MCF 10A (cell line): ENCODE data around the gene PHF14. TPM values are rescaled to one million over a fixed set of nuclear protein-coding genes. Genes with fewer than 3 reads are reported as not detected.

ENCODE experiments used
- BruUV-seq: library from RNA; stranded (reverse); fragments of 400-500 nt; replicated peaks from 2 replicates; lab custom pipeline; 2021; lab: Mats Ljungman, UMichigan
- CTCF ChIA-PET: fragments of 300-600 bp; sonication (Branson Sonifier 250); formaldehyde crosslinking; extraction: SDS; loops from one replicate; lab custom pipeline; 2021; ENCODE audit warnings: antibody characterized with exemption, inconsistent platforms; lab: Yijun Ruan, JAX
- POLR2A ChIA-PET: fragments of 300-600, 350-650 bp; sonication (Branson Sonifier 250); formaldehyde crosslinking; extraction: SDS; loops from one replicate; lab custom pipeline; 2020; ENCODE audit warnings: antibody characterized with exemption, inconsistent platforms; lab: Yijun Ruan, JAX
- DNase-seq: peaks from one replicate; pipeline ENCODE4 v3.0.0-alpha.2; 2018; ENCODE audit not compliant: unreplicated experiment
- H3K27ac Mint-ChIP-seq: one replicate; pipeline ENCODE4 v1.8.0; 2022; ENCODE audit warnings: mild to moderate bottlenecking, low read depth, mixed read lengths; ENCODE audit not compliant: unreplicated experiment
- H3K27me3 Mint-ChIP-seq: one replicate; pipeline ENCODE4 v1.8.0; 2022; ENCODE audit warnings: mixed read lengths; ENCODE audit not compliant: insufficient read depth, unreplicated experiment
- H3K36me3 Mint-ChIP-seq: one replicate; pipeline ENCODE4 v1.8.0; 2022; ENCODE audit warnings: mild to moderate bottlenecking, moderate library complexity, mixed read lengths; ENCODE audit not compliant: insufficient read depth, unreplicated experiment
- H3K4me1 Mint-ChIP-seq: one replicate; pipeline ENCODE4 v1.8.0; 2022; ENCODE audit warnings: mixed read lengths; ENCODE audit not compliant: insufficient read depth, unreplicated experiment
- H3K4me3 Mint-ChIP-seq: one replicate; pipeline ENCODE4 v1.8.0; 2022; ENCODE audit warnings: mild to moderate bottlenecking, moderate library complexity, mixed read lengths; ENCODE audit not compliant: unreplicated experiment
- H3K9me3 Mint-ChIP-seq: one replicate; pipeline ENCODE4 v1.8.0; 2022; ENCODE audit warnings: mixed read lengths; ENCODE audit not compliant: unreplicated experiment
- CTCF ChIP-seq: fragments of 200-600 bp; IDR thresholded peaks from one replicate; pipeline ENCODE4 v1.8.0; 2022; ENCODE audit warnings: antibody characterized with exemption, mild to moderate bottlenecking; ENCODE audit not compliant: unreplicated experiment
- intact Hi-C: fragments of 100-400 bp; cut with micrococcal nuclease; formaldehyde crosslinking; loops from 2 replicates; pipeline ENCODE4 v1.14.1; 2022
- total RNA-seq: library from RNA; stranded (reverse); gene quantifications from 2 replicates; pipeline ENCODE4 v1.2.3, GENCODE V29; 2022

PHF14 gene
- total RNA-seq, 1 experiment from 2014 or later = 39.6 TPM

- POLR2A ChIA-PET = no interaction called here
- intact Hi-C loops = no loop called here
- H3K9me3 Mint-ChIP-seq = peaks cover 10% of the 10 kb centered on the region
- no peak overlapping the region for H3K27ac Mint-ChIP-seq
- H3K36me3 Mint-ChIP-seq = peaks cover under 1% of the 10 kb centered on the region
- H3K4me3 Mint-ChIP-seq = no peak overlapping the region
- BruUV-seq = no TSS peak
- peaks cover 4% of the 10 kb centered on the region for H3K4me1 Mint-ChIP-seq
- H3K27me3 Mint-ChIP-seq = no peaks in the 10 kb centered on the region
- CTCF ChIA-PET = interaction anchor here (0.6 to 1.1 kb wide), 3 partner anchors 12 to 23 kb away, joined by 3 to 5 read pairs (median 3); no protein-coding TSS in a partner anchor
- DNase-seq = no peak
- no peak for TF ChIP-seq CTCF
These were observed 215.0 kb downstream of the PHF14 start for GRCh38 chr7:11188529-11189310.

GRCh38 chr7:11191081-11191480 is 217.4 kb downstream of the PHF14 start:
- BruUV-seq = no TSS peak
- no peaks in the 10 kb centered on the region for H3K9me3 Mint-ChIP-seq
- no peaks in the 10 kb centered on the region for H3K27me3 Mint-ChIP-seq
- DNase-seq = no peak
- no peak for TF ChIP-seq CTCF
- intact Hi-C loops = no loop called here
- CTCF ChIA-PET = interaction anchor here (0.5 to 1.5 kb wide), 3 partner anchors 21 to 1518 kb away, joined by 3 to 8 read pairs (median 3); no protein-coding TSS in a partner anchor
- no peak overlapping the region for H3K4me3 Mint-ChIP-seq
- no peaks in the 10 kb centered on the region for H3K36me3 Mint-ChIP-seq
- POLR2A ChIA-PET = no interaction called here
- H3K4me1 Mint-ChIP-seq = peaks cover 22% of the 10 kb centered on the region
- H3K27ac Mint-ChIP-seq = no peak overlapping the region

GRCh38 chr7:11191574-11192220 is 218.0 kb downstream of the PHF14 start:
- H3K27me3 Mint-ChIP-seq = no peaks in the 10 kb centered on the region
- TF ChIP-seq CTCF = no peak
- no peak overlapping the region for H3K27ac Mint-ChIP-seq
- no peak for DNase-seq
- intact Hi-C loops = no loop called here
- POLR2A ChIA-PET = no interaction called here
- BruUV-seq = no TSS peak
- peaks cover 22% of the 10 kb centered on the region for H3K4me1 Mint-ChIP-seq
- H3K36me3 Mint-ChIP-seq = no peaks in the 10 kb centered on the region
- H3K9me3 Mint-ChIP-seq = no peaks in the 10 kb centered on the region
- CTCF ChIA-PET = interaction anchor here (0.5 to 1.5 kb wide), 3 partner anchors 20 to 1517 kb away, joined by 3 to 8 read pairs (median 3); no protein-coding TSS in a partner anchor
- H3K4me3 Mint-ChIP-seq = no peak overlapping the region

- no TSS peak for BruUV-seq
- DNase-seq = no peak
- H3K27ac Mint-ChIP-seq = no peak overlapping the region
- H3K27me3 Mint-ChIP-seq = no peaks in the 10 kb centered on the region
- no peaks in the 10 kb centered on the region for H3K36me3 Mint-ChIP-seq
- intact Hi-C loops = no loop called here
- TF ChIP-seq CTCF = no peak
- H3K4me3 Mint-ChIP-seq = no peak overlapping the region
- POLR2A ChIA-PET = no interaction called here
- peaks cover 22% of the 10 kb centered on the region for H3K4me1 Mint-ChIP-seq
- CTCF ChIA-PET = interaction anchor here (0.6 to 1.9 kb wide), 3 partner anchors 18 to 109 kb away, joined by 3 to 9 read pairs (median 5); no protein-coding TSS in a partner anchor
- no peaks in the 10 kb centered on the region for H3K9me3 Mint-ChIP-seq
These were observed 218.8 kb downstream of the PHF14 start for GRCh38 chr7:11192506-11192905.
